Adipose tissue (tissue), 3 donors: ENCODE data around the gene PGM2L1. TPM values are rescaled to one million over a fixed set of nuclear protein-coding genes. Genes with fewer than 3 reads are reported as not detected.
"Not testable (repeated sequence)": the region's sequence is repeated elsewhere in the genome, so short reads cannot be mapped to it uniquely, and the experiment has no call there.

Experiments used
- H3K27ac ChIP-seq: one replicate; pipeline ENCODE4 v1.5.1; 2013; ENCODE audit warnings: low read depth, low read length
- WGBS, 3 donors: extraction: QIAGEN DNeasy Blood & Tissue Kit; methylation state at CpG; one replicate each; pipeline ENCODE4 v1.1.7; 2013; 5-methylcytosine and 5-hydroxymethylcytosine counted together
- polyA plus RNA-seq, 3 donors: library from polyadenylated mRNA; stranded (reverse); fragments of 200-250 nt; gene quantifications; one replicate each; pipeline ENCODE4 v1.2.3, GENCODE V29; 2013
- donor health status: healthy with polysubstance abuse.
- donor health status: Bipolar disorder and iron deficiency.
- donor health status: healthy.

Gene PGM2L1
- 1 to 10 TPM in 2 of 3 donors, under 1 TPM in 1; 0.65 to 3.2 (median 1.7) TPM for polyA plus RNA-seq

- no peak within 1 kb of the TSS for H3K27ac ChIP-seq
- 0 to 1% (median 0%) methylated on average over 59 to 71 of the region's 71 CpGs for WGBS, 3 donors
Observed at GRCh38 chr11:74398244-74399159, at the start of gene PGM2L1. Gene PGM2L1, minus strand, starts transcription at chr11:74398433. Its CDS starts 272 bp downstream, at chr11:74398161.

- no peak overlapping the region for H3K27ac ChIP-seq
Observed at GRCh38 chr11:74447720-74448119, 49.5 kb upstream of the PGM2L1 start.

- 82 to 90% (median 86%) methylated on average over 1 of the region's 1 CpG for WGBS, 3 donors
Observed at GRCh38 chr11:74446532-74446938, 48.3 kb upstream of the PGM2L1 start.

GRCh38 chr11:74444173-74444826, 46.1 kb upstream of the PGM2L1 start:
- WGBS, 3 donors, result 57 to 76% (median 63%) methylated on average over 9 of the region's 9 CpGs
- H3K27ac ChIP-seq, result no peak overlapping the region

More at GRCh38 chr11:74446532-74446938, 48.3 kb upstream of the PGM2L1 start:
- H3K27ac ChIP-seq, result no peak overlapping the region

GRCh38 chr11:74443071-74443864, 45.0 kb upstream of the PGM2L1 start:
- WGBS, 3 donors, result 28 to 65% (median 62%) methylated on average over 8 of the region's 8 CpGs
- H3K27ac ChIP-seq, result no peak overlapping the region

- 32 to 85% (median 74%) methylated on average over 3 of the region's 3 CpGs for WGBS, 3 donors
Observed at GRCh38 chr11:74442636-74443035, 44.4 kb upstream of the PGM2L1 start.

GRCh38 chr11:74438681-74439080, 40.4 kb upstream of the PGM2L1 start:
- H3K27ac ChIP-seq, result no peak overlapping the region
- WGBS, 3 donors, result 82 to 100% (median 100%) methylated on average over 1 of the region's 1 CpG

More at GRCh38 chr11:74442636-74443035, 44.4 kb upstream of the PGM2L1 start:
- H3K27ac ChIP-seq, result no peak overlapping the region

GRCh38 chr11:74437441-74438042, 39.3 kb upstream of the PGM2L1 start:
- H3K27ac ChIP-seq, result no peak overlapping the region
- WGBS, 3 donors, result 97 to 100% (median 100%) methylated on average over 1 of the region's 1 CpG

GRCh38 chr11:74434528-74434927, 36.3 kb upstream of the PGM2L1 start:
- H3K27ac ChIP-seq, result no peak overlapping the region
- 46 to 64% (median 49%) methylated on average over 7 of the region's 7 CpGs for WGBS, 3 donors

GRCh38 chr11:74429205-74429604, 31.0 kb upstream of the PGM2L1 start:
- H3K27ac ChIP-seq, result no peak overlapping the region
- 67 to 77% (median 74%) methylated on average over 3 of the region's 3 CpGs for WGBS, 3 donors

- H3K27ac ChIP-seq, result no peak overlapping the region
- 87 to 93% (median 91%) methylated on average over 4 of the region's 4 CpGs for WGBS, 3 donors
Observed at GRCh38 chr11:74427384-74427886, 29.2 kb upstream of the PGM2L1 start.

GRCh38 chr11:74425100-74425499, 26.9 kb upstream of the PGM2L1 start:
- H3K27ac ChIP-seq, result no peak overlapping the region

GRCh38 chr11:74418509-74418895, 20.3 kb upstream of the PGM2L1 start:
- H3K27ac ChIP-seq, result no peak overlapping the region
- WGBS, 3 donors, result 35 to 63% (median 38%) methylated on average over 1 of the region's 1 CpG

GRCh38 chr11:74417860-74418508, 19.8 kb upstream of the PGM2L1 start:
- no peak overlapping the region for H3K27ac ChIP-seq
- WGBS, 3 donors, result 84 to 95% (median 84%) methylated on average over 4 of the region's 4 CpGs

GRCh38 chr11:74417379-74417804, 19.2 kb upstream of the PGM2L1 start:
- 8 to 30% (median 23%) methylated on average over 1 of the region's 1 CpG for WGBS, 3 donors
- H3K27ac ChIP-seq, result no peak overlapping the region

GRCh38 chr11:74416974-74417373, 18.7 kb upstream of the PGM2L1 start:
- WGBS, 3 donors, result 44 to 87% (median 75%) methylated on average over 1 of the region's 1 CpG
- not testable (repeated sequence) for H3K27ac ChIP-seq

GRCh38 chr11:74412733-74413359, 14.6 kb upstream of the PGM2L1 start:
- WGBS, 3 donors, result 31 to 76% (median 65%) methylated on average over 11 of the region's 11 CpGs

More at GRCh38 chr11:74412733-74413359, 14.6 kb upstream of the PGM2L1 start:
- H3K27ac ChIP-seq, result no peak overlapping the region
